Measurements from ENCODE around the gene GSTM1. TPM values are rescaled to one million over a fixed set of nuclear protein-coding genes. Genes with fewer than 3 reads are reported as not detected.

GSTM1 gene
- total RNA-seq, 1 donor from 2014 or later, result 13.8 TPM

GRCh38 chr1:109733236-109733870, 45.7 kb downstream of the GSTM1 start:
- no peaks in the 10 kb centered on the region for H3K9me3 ChIP-seq (ENCODE audit: low read depth)
- H3K4me1 ChIP-seq, result no peaks in the 10 kb centered on the region
- no peaks in the 10 kb centered on the region for H3F3A ChIP-seq (ENCODE audit: low read depth)
- H3K9me3 Mint-ChIP-seq, result peaks cover 2% of the 10 kb centered on the region
- no peak for DNase-seq (ENCODE audit: low spot score)
- no peak overlapping the region for H3K9ac ChIP-seq
- no peak overlapping the region for H2AFZ ChIP-seq (replicated peaks)
- TF ChIP-seq CTCF (IDR thresholded peaks at IDR 0.05) (no peak), EZH2 (IDR thresholded peaks at IDR 0.05) (no peak), EZH2phosphoT487 (IDR thresholded peaks at IDR 0.05) (no peak)
- no peak overlapping the region for H3K4me3 Mint-ChIP-seq
- H3K27ac Mint-ChIP-seq, result no peak overlapping the region
- H3K36me3 ChIP-seq, result no peaks in the 10 kb centered on the region
- no peak overlapping the region for H3K4me2 ChIP-seq
- H3K4me3 ChIP-seq, result no peak overlapping the region
- H4K20me1 ChIP-seq (ENCODE audit: low read depth), result no peaks in the 10 kb centered on the region
- peaks cover 40% of the 10 kb centered on the region for H3K4me1 Mint-ChIP-seq
- H3K27ac ChIP-seq, result no peak overlapping the region
- no peaks in the 10 kb centered on the region for H3K79me2 ChIP-seq (ENCODE audit: low read depth)
- peaks cover 6% of the 10 kb centered on the region for H3K27me3 Mint-ChIP-seq (ENCODE audit: insufficient read depth, low read depth)
- H3K36me3 Mint-ChIP-seq, result peaks cover 26% of the 10 kb centered on the region
- peaks cover 9% of the 10 kb centered on the region for H3K27me3 ChIP-seq

- TF ChIP-seq EZH2phosphoT487 (IDR thresholded peaks at IDR 0.05), result no peak
- peak; percentile 31 for TF ChIP-seq EZH2 (IDR thresholded peaks at IDR 0.05)
- Mint-ChIP-seq H3K27me3 (ENCODE audit: insufficient read depth, low read depth) (peaks cover 5% of the 10 kb centered on the region), H3K27ac (no peak overlapping the region), H3K4me1 (peaks cover 17% of the 10 kb centered on the region), H3K9me3 (no peaks in the 10 kb centered on the region), H3K36me3 (peaks cover 21% of the 10 kb centered on the region), H3K4me3 (peak overlapping the region; percentile 79)
- DNase-seq (ENCODE audit: low spot score), result peak; percentile 89
- no peak overlapping the region for H3K9ac ChIP-seq
- peaks cover 6% of the 10 kb centered on the region for H3K4me1 ChIP-seq
- H4K20me1 ChIP-seq (ENCODE audit: low read depth), result no peaks in the 10 kb centered on the region
- peaks cover 48% of the 10 kb centered on the region for H3K27me3 ChIP-seq
- H3K36me3 ChIP-seq, result no peaks in the 10 kb centered on the region
- H3K79me2 ChIP-seq (ENCODE audit: low read depth), result no peaks in the 10 kb centered on the region
- H3K27ac ChIP-seq, result no peak overlapping the region
- peaks cover 10% of the 10 kb centered on the region for H3F3A ChIP-seq (ENCODE audit: low read depth)
- H3K4me3 ChIP-seq, result peak overlapping the region; percentile 60
- peak overlapping the region; percentile 89 for H2AFZ ChIP-seq (replicated peaks)
- H3K4me2 ChIP-seq, result peak overlapping the region; percentile 98
- H3K9me3 ChIP-seq (ENCODE audit: low read depth), result no peaks in the 10 kb centered on the region
Measured at GRCh38 chr1:109739738-109740614, 52.4 kb downstream of the GSTM1 start.

- Histone ChIP-seq H3K27me3 (peaks cover 48% of the 10 kb centered on the region), H3K27ac (no peak within 1 kb of the TSS), H4K20me1 (ENCODE audit: low read depth) (no peaks in the 10 kb centered on the region), H3K9ac (no peak within 1 kb of the TSS), H3K79me2 (ENCODE audit: low read depth) (no peaks in the 10 kb centered on the region), H3K4me1 (peaks cover 6% of the 10 kb centered on the region), H3K9me3 (ENCODE audit: low read depth) (no peaks in the 10 kb centered on the region), H3K36me3 (no peaks in the 10 kb centered on the region), H3K4me3 (peak within 1 kb of the TSS; percentile 60), H2AFZ (replicated peaks) (peak within 1 kb of the TSS; percentile 89), H3K4me2 (peak within 1 kb of the TSS; percentile 98), H3F3A (ENCODE audit: low read depth) (peaks cover 10% of the 10 kb centered on the region)
- peak within 1 kb of the TSS; percentile 22 for H3K27ac Mint-ChIP-seq
- TF ChIP-seq CTCF (IDR thresholded peaks at IDR 0.05) (no peak), EZH2phosphoT487 (IDR thresholded peaks at IDR 0.05) (no peak), EZH2 (IDR thresholded peaks at IDR 0.05) (no peak)
- no peak for DNase-seq (ENCODE audit: low spot score)
- peaks cover 17% of the 10 kb centered on the region for H3K4me1 Mint-ChIP-seq
- peak within 1 kb of the TSS; percentile 79 for H3K4me3 Mint-ChIP-seq
- H3K27me3 Mint-ChIP-seq (ENCODE audit: insufficient read depth, low read depth), result peaks cover 7% of the 10 kb centered on the region
- H3K9me3 Mint-ChIP-seq, result no peaks in the 10 kb centered on the region
- peaks cover 19% of the 10 kb centered on the region for H3K36me3 Mint-ChIP-seq
Measured at GRCh38 chr1:109740615-109741373, 53.2 kb downstream of the GSTM1 start, which contains the start of gene GSTM3. GSTM3 (minus strand) TSS chr1:109741038; CDS start chr1:109740287, 751 bp downstream.

Other genes starting within 250 kb of the GSTM1 start
- gene SYPL2, start 221.3 kb upstream of the GSTM1 start, total RNA-seq (ENCODE audit: low replicate concordance), result not detected in 2 replicates
- 6.5 and 8.5 TPM in 2 replicates for gene ATXN7L2, start 203.9 kb upstream of the GSTM1 start, total RNA-seq (ENCODE audit: low replicate concordance)
- 4.3 and 6.8 TPM in 2 replicates for gene CYB561D1, start 193.7 kb upstream of the GSTM1 start, total RNA-seq (ENCODE audit: low replicate concordance)
- gene AMIGO1, start 178.1 kb upstream of the GSTM1 start, total RNA-seq (ENCODE audit: low replicate concordance), result 4.5 and 6.0 TPM in 2 replicates
- 0.71 and 1.4 TPM in 2 replicates for gene GPR61, start 147.9 kb upstream of the GSTM1 start, total RNA-seq (ENCODE audit: low replicate concordance)
- gene GNAI3, start 139.2 kb upstream of the GSTM1 start, total RNA-seq (ENCODE audit: low replicate concordance), result 11.4 and 15.4 TPM in 2 replicates
- 0.25 TPM in 1 of 2 replicates, not detected in the other for gene GNAT2, start 68.2 kb upstream of the GSTM1 start, total RNA-seq (ENCODE audit: low replicate concordance)
- gene AMPD2, start 68.0 kb upstream of the GSTM1 start, total RNA-seq (ENCODE audit: low replicate concordance), result 22.9 and 49.8 TPM in 2 replicates
- gene GSTM4, start 31.7 kb upstream of the GSTM1 start, total RNA-seq (ENCODE audit: low replicate concordance), result 4.3 and 17.3 TPM in 2 replicates
- gene GSTM2, start 19.8 kb upstream of the GSTM1 start, total RNA-seq (ENCODE audit: low replicate concordance), result 15.6 and 24.2 TPM in 2 replicates
- gene GSTM5, start 24.4 kb downstream of the GSTM1 start, total RNA-seq (ENCODE audit: low replicate concordance), result 0.62 TPM in 1 of 2 replicates, not detected in the other
- 6.4 and 12.9 TPM in 2 replicates for gene GSTM3, start 53.2 kb downstream of the GSTM1 start, total RNA-seq (ENCODE audit: low replicate concordance)
- gene EPS8L3, start 76.1 kb downstream of the GSTM1 start, total RNA-seq (ENCODE audit: low replicate concordance), result not detected in 2 replicates
- gene CSF1, start 223.0 kb downstream of the GSTM1 start, total RNA-seq (ENCODE audit: low replicate concordance), result 2.7 and 5.0 TPM in 2 replicates

All from neural progenitor cell (in vitro differentiated cells).